Raji (cell line): ENCODE data around the gene SETD2.

Source experiments
- POLR2A ChIP-seq: IDR thresholded peaks from 2 replicates; pipeline ENCODE4 v1.6.1; 2011; ENCODE audit warnings: low read depth, low read length, control low read depth; ENCODE audit not compliant: insufficient read depth

The SETD2 gene, protein sequence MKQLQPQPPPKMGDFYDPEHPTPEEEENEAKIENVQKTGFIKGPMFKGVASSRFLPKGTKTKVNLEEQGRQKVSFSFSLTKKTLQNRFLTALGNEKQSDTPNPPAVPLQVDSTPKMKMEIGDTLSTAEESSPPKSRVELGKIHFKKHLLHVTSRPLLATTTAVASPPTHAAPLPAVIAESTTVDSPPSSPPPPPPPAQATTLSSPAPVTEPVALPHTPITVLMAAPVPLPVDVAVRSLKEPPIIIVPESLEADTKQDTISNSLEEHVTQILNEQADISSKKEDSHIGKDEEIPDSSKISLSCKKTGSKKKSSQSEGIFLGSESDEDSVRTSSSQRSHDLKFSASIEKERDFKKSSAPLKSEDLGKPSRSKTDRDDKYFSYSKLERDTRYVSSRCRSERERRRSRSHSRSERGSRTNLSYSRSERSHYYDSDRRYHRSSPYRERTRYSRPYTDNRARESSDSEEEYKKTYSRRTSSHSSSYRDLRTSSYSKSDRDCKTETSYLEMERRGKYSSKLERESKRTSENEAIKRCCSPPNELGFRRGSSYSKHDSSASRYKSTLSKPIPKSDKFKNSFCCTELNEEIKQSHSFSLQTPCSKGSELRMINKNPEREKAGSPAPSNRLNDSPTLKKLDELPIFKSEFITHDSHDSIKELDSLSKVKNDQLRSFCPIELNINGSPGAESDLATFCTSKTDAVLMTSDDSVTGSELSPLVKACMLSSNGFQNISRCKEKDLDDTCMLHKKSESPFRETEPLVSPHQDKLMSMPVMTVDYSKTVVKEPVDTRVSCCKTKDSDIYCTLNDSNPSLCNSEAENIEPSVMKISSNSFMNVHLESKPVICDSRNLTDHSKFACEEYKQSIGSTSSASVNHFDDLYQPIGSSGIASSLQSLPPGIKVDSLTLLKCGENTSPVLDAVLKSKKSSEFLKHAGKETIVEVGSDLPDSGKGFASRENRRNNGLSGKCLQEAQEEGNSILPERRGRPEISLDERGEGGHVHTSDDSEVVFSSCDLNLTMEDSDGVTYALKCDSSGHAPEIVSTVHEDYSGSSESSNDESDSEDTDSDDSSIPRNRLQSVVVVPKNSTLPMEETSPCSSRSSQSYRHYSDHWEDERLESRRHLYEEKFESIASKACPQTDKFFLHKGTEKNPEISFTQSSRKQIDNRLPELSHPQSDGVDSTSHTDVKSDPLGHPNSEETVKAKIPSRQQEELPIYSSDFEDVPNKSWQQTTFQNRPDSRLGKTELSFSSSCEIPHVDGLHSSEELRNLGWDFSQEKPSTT (N-terminal part only)

GRCh38 chr3:47164007-47164881 lies at the start of gene SETD2:
TSS of gene SETD2 (minus strand) at chr3:47164113. CDS start at chr3:47163924, 189 bp downstream.
- peak; percentile 69 for TF ChIP-seq POLR2A

- no peak for TF ChIP-seq POLR2A
These were observed 47.0 kb upstream of the SETD2 start for GRCh38 chr3:47210863-47211405.

GRCh38 chr3:47204875-47205274 lies 41.0 kb upstream of the SETD2 start:
- no peak for TF ChIP-seq POLR2A

- no peak for TF ChIP-seq POLR2A
These were observed 38.6 kb upstream of the SETD2 start for GRCh38 chr3:47202542-47202941.

- TF ChIP-seq POLR2A, result no peak
These were observed 33.4 kb upstream of the SETD2 start for GRCh38 chr3:47197287-47197686.

DNA sequence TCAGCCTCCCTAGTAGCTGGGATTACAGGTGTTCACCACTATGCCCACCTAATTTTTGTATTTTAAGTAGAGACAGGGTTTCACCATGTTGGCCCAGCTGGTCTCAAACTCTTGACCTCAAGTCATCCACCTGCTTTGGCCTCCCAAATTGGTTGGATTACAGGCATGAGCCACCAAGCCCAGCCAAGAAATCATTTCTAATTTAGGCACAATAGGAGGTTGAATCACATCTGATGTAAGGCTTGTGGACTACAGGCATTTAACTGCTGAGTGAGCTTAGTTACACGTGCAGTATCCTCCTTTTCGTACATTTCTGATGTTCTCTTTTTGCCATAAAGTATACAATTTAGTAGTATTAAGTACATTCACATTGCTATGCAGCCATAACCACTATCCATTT lies 31.1 kb upstream of the SETD2 start:
- no peak for TF ChIP-seq POLR2A

DNA sequence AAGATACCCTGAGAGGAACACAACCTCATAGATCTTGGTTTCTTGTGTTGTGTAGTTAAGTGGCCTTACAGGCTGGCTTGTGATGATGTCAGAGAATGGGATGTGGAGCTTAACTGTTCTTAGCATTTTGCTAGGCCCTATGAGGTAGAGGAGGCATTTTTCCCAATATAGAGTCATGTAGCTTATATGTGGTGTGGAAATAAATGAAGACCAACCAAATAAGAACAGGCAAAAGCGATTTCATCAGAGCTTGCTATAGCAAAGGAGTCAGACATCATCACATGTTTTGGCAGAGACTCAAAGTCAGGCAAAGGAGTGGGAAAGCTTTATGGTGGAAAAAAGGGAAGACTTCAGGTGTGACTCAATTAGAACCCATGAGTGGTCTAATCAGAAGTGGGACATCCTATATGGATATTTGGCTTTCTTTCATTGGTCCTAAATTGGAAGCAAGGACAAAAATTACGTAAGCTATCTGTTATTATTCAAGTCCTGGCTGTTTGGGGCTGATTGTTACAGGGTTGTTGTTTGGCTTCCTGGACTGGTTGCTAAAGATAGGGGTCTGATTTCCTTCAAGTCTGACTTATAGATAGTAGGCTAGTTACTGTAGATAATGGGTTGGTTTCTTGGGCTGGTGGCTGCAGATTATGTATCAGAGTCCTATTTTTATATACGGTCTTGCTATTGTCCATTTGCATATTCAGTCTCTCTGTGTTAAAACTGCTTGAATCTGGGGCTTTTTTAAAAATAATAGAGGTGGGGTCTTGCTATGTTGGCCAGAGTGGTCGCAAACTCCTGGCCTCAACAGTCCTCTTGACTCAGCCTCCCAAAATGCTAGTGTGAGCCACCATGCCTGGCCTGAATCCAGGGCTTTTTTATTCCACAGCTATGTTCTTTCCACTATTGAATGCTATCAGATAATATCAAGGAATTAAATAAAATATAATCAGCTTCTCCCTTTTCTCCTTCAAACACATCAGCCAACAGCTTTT lies 30.3 kb upstream of the SETD2 start:
- no peak for TF ChIP-seq POLR2A

- no peak for TF ChIP-seq POLR2A
These were observed 22.4 kb upstream of the SETD2 start for GRCh38 chr3:47186285-47186684.

GRCh38 chr3:47176582-47176981 lies 12.7 kb upstream of the SETD2 start:
- no peak for TF ChIP-seq POLR2A

GRCh38 chr3:47163169-47164006 lies 525 bp downstream of the SETD2 start:
- TF ChIP-seq POLR2A, result no peak

DNA sequence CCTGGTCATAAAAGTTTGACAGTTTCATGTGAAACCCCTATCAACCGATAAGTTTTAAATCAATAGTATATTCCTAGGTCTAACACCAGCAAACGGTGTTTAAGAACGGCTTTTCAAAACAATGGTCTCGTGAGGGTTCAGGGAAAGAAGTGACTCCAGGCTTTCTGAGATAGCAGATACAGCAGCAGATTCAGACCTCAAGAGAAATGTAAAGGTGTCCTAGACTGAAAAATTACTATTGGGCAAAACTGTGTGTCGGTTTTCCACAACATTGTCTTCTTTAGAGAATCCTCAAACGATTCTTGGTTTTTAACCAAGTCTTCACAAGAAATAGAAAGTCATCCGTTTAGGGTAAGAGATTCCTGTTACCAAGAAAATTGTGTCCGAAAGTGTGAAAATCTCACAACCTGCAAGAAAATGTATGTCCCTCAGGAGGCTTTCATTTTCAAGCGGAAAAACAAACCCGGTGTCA lies 1.2 kb downstream of the SETD2 start:
- TF ChIP-seq POLR2A, result no peak

DNA sequence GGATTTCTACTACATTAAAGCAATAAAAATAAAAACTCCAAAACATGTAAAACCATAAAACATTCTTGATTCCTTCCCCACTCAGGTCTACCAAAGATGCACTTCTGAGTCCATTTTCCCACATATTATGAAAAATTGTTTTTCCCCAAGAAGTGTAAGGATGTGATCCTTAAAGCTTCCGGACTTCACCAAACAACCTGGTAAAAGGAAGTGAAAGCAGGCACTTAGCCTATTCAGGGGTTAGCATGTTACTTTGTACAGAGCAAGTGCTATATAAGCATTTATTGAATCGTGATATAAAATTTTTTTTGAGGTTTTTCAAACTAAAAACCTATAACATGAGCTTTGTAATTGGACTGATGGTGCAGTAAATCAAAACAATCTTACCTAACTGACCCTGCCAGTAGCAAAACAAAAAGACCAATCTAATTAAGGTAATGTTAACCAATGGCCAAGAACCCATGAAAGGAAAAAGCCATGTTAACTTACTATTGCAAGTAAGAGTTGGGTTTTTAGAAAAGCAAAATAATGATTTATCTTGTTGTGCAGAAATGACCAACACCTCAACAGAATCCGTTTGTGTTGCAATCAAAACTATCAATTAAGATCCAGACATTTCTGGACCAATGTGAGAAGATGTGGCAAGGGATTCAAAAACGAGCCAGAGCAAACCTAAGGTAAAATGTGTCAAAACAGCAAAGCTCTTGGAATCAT lies 1.8 kb downstream of the SETD2 start:
- TF ChIP-seq POLR2A, result no peak
